Endothelial cell of umbilical vein (primary cell): Measurements from ENCODE around the gene APC2. TPM values are rescaled to one million over a fixed set of nuclear protein-coding genes. Genes with fewer than 3 reads are reported as not detected.

Source experiments
- BruUV-seq: library from RNA; stranded (reverse); fragments of 400-500 nt; replicated peaks from 2 replicates; lab custom pipeline; 2021; lab: Mats Ljungman, UMichigan
- CTCF ChIA-PET: fragments of 300-600, 350-600 bp; sonication (Branson Sonifier 250); formaldehyde crosslinking; loops from one replicate; lab custom pipeline; 2021; ENCODE audit warnings: antibody characterized with exemption, inconsistent platforms; lab: Charles Lee
- POLR2A ChIA-PET: fragments of 300-600, 350-600 bp; sonication (Branson Sonifier 250); formaldehyde crosslinking; loops from one replicate; lab custom pipeline; 2021; ENCODE audit warnings: antibody characterized with exemption, inconsistent platforms; lab: Charles Lee
- DNase-seq: peaks from one replicate; pipeline ENCODE4 v3.0.0-alpha.2; 2011; ENCODE audit warnings: low read depth, low spot score
- FAIRE-seq: peaks from 2 replicates; lab custom pipeline; 2011; peaks lifted over from hg19 to GRCh38; lab: Jason Lieb, UNC
- H2AFZ ChIP-seq: 2 replicates; pipeline ENCODE4 v1.6.0; 2012; ENCODE audit warnings: low read depth, low read length, control low read depth, inconsistent platforms
- H3K27ac ChIP-seq: 2 replicates; pipeline ENCODE4 v1.5.1; 2011; ENCODE audit warnings: low read depth, mild to moderate bottlenecking, control low read depth, low read length, moderate library complexity; ENCODE audit not compliant: insufficient read depth
- H3K27me3 ChIP-seq, 2 experiments: 2 replicates each; pipeline versions ENCODE4 v1.6.0 to v1.6.1; 2011; ENCODE audit warnings: low read length in 2 of 2, mixed read lengths in 1 of 2; ENCODE audit not compliant: control insufficient read depth in 2 of 2, insufficient read depth in 2 of 2
- H3K36me3 ChIP-seq, 2 experiments: 2 replicates in 1 of 2; 3 replicates in 1 of 2; pipeline ENCODE4 v1.5.1; 2011; ENCODE audit warnings: low read length in 2 of 2, mild to moderate bottlenecking in 1 of 2, moderate library complexity in 1 of 2; ENCODE audit not compliant: control insufficient read depth in 2 of 2, insufficient read depth in 2 of 2; ENCODE audit errors: extremely low read depth in 1 of 2
- H3K4me1 ChIP-seq: 3 replicates; pipeline ENCODE4 v1.5.1; 2011; ENCODE audit warnings: mild to moderate bottlenecking, low read length; ENCODE audit not compliant: control insufficient read depth, insufficient read depth; ENCODE audit errors: extremely low read depth
- H3K4me2 ChIP-seq: 2 replicates; pipeline ENCODE4 v1.6.1; 2011; ENCODE audit warnings: low read length, control low read depth, mixed read lengths; ENCODE audit not compliant: insufficient read depth
- H3K4me3 ChIP-seq, 3 experiments: fragments of 200-600 bp in 1 of 3; sonication (generic), shearing (Covaris generic) in 1 of 3; replicated peaks in 1 of 3; 2 replicates each; pipeline ENCODE4 v1.5.1; 2011 to 2016; ENCODE audit warnings: control low read depth in 3 of 3, low read length in 3 of 3, mild to moderate bottlenecking in 2 of 3, inconsistent platforms in 1 of 3, low read depth in 1 of 3, moderate library complexity in 1 of 3; ENCODE audit not compliant: insufficient read depth in 1 of 3
- H3K79me2 ChIP-seq: 2 replicates; pipeline ENCODE4 v1.6.0; 2012; ENCODE audit warnings: low read length, inconsistent platforms; ENCODE audit not compliant: control insufficient read depth, insufficient read depth
- H3K9ac ChIP-seq: replicated peaks from 2 replicates; pipeline ENCODE3; 2011; ENCODE audit warnings: low read length, control low read depth; ENCODE audit not compliant: insufficient read depth; ENCODE audit errors: extremely low read depth
- H3K9me1 ChIP-seq: replicated peaks from 3 replicates; pipeline ENCODE4 v1.6.0; 2011; ENCODE audit warnings: mild to moderate bottlenecking, low read length; ENCODE audit not compliant: control insufficient read depth, insufficient read depth; ENCODE audit errors: extremely low read depth
- H3K9me3 ChIP-seq: replicated peaks from 2 replicates; pipeline ENCODE4 v1.5.1; 2012; ENCODE audit warnings: low read length, inconsistent platforms; ENCODE audit not compliant: control insufficient read depth, insufficient read depth
- H4K20me1 ChIP-seq: replicated peaks from 2 replicates; pipeline ENCODE3; 2011; ENCODE audit warnings: mild to moderate bottlenecking, low read length; ENCODE audit not compliant: control insufficient read depth, insufficient read depth; ENCODE audit errors: extremely low read depth
- EZH2 ChIP-seq: IDR thresholded peaks from 2 replicates; pipeline ENCODE4 v1.6.1; 2012; ENCODE audit warnings: borderline replicate concordance, low read depth, mild to moderate bottlenecking, moderate library complexity, low read length, inconsistent platforms; ENCODE audit not compliant: severe bottlenecking
- FOS ChIP-seq: IDR thresholded peaks from 2 replicates; pipeline ENCODE4 v1.6.1; 2011; ENCODE audit warnings: mild to moderate bottlenecking, low read length, moderate library complexity, borderline replicate concordance; ENCODE audit not compliant: insufficient read depth
- GATA2 ChIP-seq: IDR thresholded peaks from 2 replicates; pipeline ENCODE4 v1.7.0; 2011; ENCODE audit warnings: low read depth, mild to moderate bottlenecking, moderate library complexity, mixed read lengths, low read length; ENCODE audit not compliant: insufficient read length, insufficient read depth
- JUN ChIP-seq: IDR thresholded peaks from 2 replicates; pipeline ENCODE4 v1.6.1; 2011; ENCODE audit warnings: borderline replicate concordance, low read depth; ENCODE audit not compliant: insufficient read length, insufficient read depth
- MYC ChIP-seq: IDR thresholded peaks from one replicate; pipeline ENCODE4 v1.6.1; 2011; ENCODE audit warnings: mild to moderate bottlenecking, low read depth, low read length
- POLR2A ChIP-seq: IDR thresholded peaks from 2 replicates; pipeline ENCODE4 v1.6.1; 2012; ENCODE audit warnings: low read depth, mild to moderate bottlenecking, control low read depth, low read length
- POLR2AphosphoS5 ChIP-seq: IDR thresholded peaks from 2 replicates; pipeline ENCODE4 v1.6.1; 2012; ENCODE audit warnings: low read depth, mild to moderate bottlenecking, control low read depth, low read length, moderate library complexity; ENCODE audit not compliant: insufficient read depth
- dilution Hi-C: fragments of 300-500 bp; cut with MboI; formaldehyde crosslinking; loops from one replicate; pipeline ENCODE4 v1.15.0; 2019; ENCODE audit warnings: low sequenced_read_pairs; ENCODE audit not compliant: extremely low pct_ligation_motif_present
- intact Hi-C: fragments of 100-400 bp; cut with micrococcal nuclease; formaldehyde crosslinking; loops from one replicate; pipeline ENCODE4 v1.10.0; 2022
- polyA plus RNA-seq, 4 experiments: library from polyadenylated mRNA; depleted of rRNA in 3 of 4; stranded (reverse) in 3 of 4; unstranded in 1 of 4; fragments of >200 nt; gene quantifications; 2 replicates each; pipeline versions ENCODE4 v1.2.1 to v1.2.3, GENCODE V29; 2011 to 2012; ENCODE audit warnings: missing spikeins in 1 of 4
- total RNA-seq: library from RNA; stranded (reverse); gene quantifications from 2 replicates; pipeline ENCODE4 v1.2.3, GENCODE V29; 2021
- TF ChIP-seq, protein P1 (sequence below): IDR thresholded peaks from 2 replicates; pipeline ENCODE4 v1.6.1; 2011; ENCODE audit not compliant: insufficient read depth, insufficient read length
- TF ChIP-seq, protein P2 (sequence below), 2 donors: IDR thresholded peaks; 1 replicate in 1 of 2; 2 replicates in 1 of 2; pipeline ENCODE4 v1.5.1; 2011; ENCODE audit warnings: low read length in 2 of 2, mild to moderate bottlenecking in 2 of 2, moderate library complexity in 2 of 2, control low read depth in 1 of 2, inconsistent platforms in 1 of 2, low read depth in 1 of 2; ENCODE audit not compliant: insufficient read depth in 1 of 2; ENCODE audit errors: extremely low read depth in 1 of 2

APC2 gene
- total and polyA plus RNA-seq, 2 donors (not counting 3 experiments of a cell fraction or from before 2014, with no cell fraction given): 0.01 to 0.04 TPM

DNA sequence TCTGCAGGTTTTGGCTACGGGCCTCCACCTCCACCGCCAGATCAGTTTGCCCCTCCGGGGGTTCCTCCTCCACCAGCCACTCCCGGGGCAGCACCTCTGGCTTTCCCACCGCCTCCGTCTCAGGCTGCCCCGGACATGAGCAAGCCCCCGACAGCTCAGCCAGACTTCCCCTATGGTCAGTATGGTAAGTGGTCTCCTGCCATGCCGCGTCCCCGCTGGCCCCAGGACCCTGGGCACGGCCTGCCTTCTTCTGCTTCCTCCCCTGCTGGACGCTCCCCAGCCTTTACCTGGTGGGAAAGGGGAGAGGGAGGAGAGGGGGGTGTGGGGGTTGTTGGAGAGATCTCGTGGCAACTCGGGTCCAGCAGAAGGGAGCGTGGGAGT, 17.4 kb upstream of the APC2 start:
- peaks cover 2 to 54% of the 10 kb centered on the region in 2 experiments for H3K36me3 ChIP-seq
- dilution Hi-C loops: no loop called here

More for the DNA sequence above, 17.4 kb upstream of the APC2 start:
- Histone ChIP-seq H3K27me3 (no peaks in the 10 kb centered on the region), H3K27ac (no peak overlapping the region), H3K9me3 (no peaks in the 10 kb centered on the region), H3K9ac (no peak overlapping the region), H3K4me3 (no peak overlapping the region), H3K9me1 (no peaks in the 10 kb centered on the region), H2AFZ (no peak overlapping the region), H4K20me1 (no peaks in the 10 kb centered on the region), H3K4me2 (no peak overlapping the region), H3K79me2 (no peaks in the 10 kb centered on the region), H3K4me1 (no peaks in the 10 kb centered on the region)
- no TSS peak for BruUV-seq
- FAIRE-seq: no peak
- TF ChIP-seq EZH2 (no peak), MYC (no peak), POLR2AphosphoS5 (no peak), POLR2A (no peak), GATA2 (no peak), FOS (no peak), JUN (no peak)
- TF ChIP-seq, protein P1, sequence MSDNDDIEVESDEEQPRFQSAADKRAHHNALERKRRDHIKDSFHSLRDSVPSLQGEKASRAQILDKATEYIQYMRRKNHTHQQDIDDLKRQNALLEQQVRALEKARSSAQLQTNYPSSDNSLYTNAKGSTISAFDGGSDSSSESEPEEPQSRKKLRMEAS: no peak
- TF ChIP-seq, protein P2, sequence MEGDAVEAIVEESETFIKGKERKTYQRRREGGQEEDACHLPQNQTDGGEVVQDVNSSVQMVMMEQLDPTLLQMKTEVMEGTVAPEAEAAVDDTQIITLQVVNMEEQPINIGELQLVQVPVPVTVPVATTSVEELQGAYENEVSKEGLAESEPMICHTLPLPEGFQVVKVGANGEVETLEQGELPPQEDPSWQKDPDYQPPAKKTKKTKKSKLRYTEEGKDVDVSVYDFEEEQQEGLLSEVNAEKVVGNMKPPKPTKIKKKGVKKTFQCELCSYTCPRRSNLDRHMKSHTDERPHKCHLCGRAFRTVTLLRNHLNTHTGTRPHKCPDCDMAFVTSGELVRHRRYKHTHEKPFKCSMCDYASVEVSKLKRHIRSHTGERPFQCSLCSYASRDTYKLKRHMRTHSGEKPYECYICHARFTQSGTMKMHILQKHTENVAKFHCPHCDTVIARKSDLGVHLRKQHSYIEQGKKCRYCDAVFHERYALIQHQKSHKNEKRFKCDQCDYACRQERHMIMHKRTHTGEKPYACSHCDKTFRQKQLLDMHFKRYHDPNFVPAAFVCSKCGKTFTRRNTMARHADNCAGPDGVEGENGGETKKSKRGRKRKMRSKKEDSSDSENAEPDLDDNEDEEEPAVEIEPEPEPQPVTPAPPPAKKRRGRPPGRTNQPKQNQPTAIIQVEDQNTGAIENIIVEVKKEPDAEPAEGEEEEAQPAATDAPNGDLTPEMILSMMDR (IDR thresholded peaks at IDR 0.05; ENCODE audit: extremely low read depth in 1 of 2, insufficient read depth in 1 of 2, low read depth in 1 of 2, low read length in 2 of 2): no peak
- no peak for DNase-seq
- intact Hi-C loops: no loop called here
- CTCF ChIA-PET: no interaction called here
- POLR2A ChIA-PET: no interaction called here
